H1 (cell line): ENCODE results near the gene SLC7A10. TPM values are rescaled to one million over a fixed set of nuclear protein-coding genes. Genes with fewer than 3 reads are reported as not detected.

Source experiments
- CTCF ChIA-PET: fragments of 300-600 bp; sonication (Branson Sonifier 250); formaldehyde crosslinking; loops from one replicate; lab custom pipeline; 2021; ENCODE audit not compliant: partially characterized antibody; lab: Charles Lee
- POLR2A ChIA-PET: fragments of 300-600 bp; sonication (Branson Sonifier 250); formaldehyde crosslinking; loops from one replicate; lab custom pipeline; 2021; ENCODE audit warnings: inconsistent platforms; ENCODE audit not compliant: partially characterized antibody; lab: Charles Lee
- DNase-seq, 2 experiments: peaks; one replicate each; pipeline versions ENCODE4 v3.0.0 to v3.0.0-alpha.2; 2010 to 2022; ENCODE audit warnings: low spot score in 2 of 2, low read depth in 1 of 2, mixed read lengths in 1 of 2
- FAIRE-seq: peaks from 2 replicates; lab custom pipeline; 2011; peaks lifted over from hg19 to GRCh38; lab: Jason Lieb, UNC
- H2AFZ ChIP-seq: 2 replicates; pipeline ENCODE4 v1.8.1; 2012; ENCODE audit warnings: low read length, inconsistent platforms
- H2AK5ac ChIP-seq: 2 replicates; pipeline ENCODE4 v1.6.1; 2013; ENCODE audit warnings: low read depth, low read length
- H2BK120ac ChIP-seq: replicated peaks from 2 replicates; pipeline ENCODE3; 2013; ENCODE audit warnings: low read depth, low read length, inconsistent platforms
- H2BK12ac ChIP-seq: 2 replicates; pipeline ENCODE4 v1.6.1; 2013; ENCODE audit warnings: low read depth, low read length
- H2BK15ac ChIP-seq: 2 replicates; pipeline ENCODE4 v1.6.1; 2013; ENCODE audit warnings: low read length
- H2BK20ac ChIP-seq: 2 replicates; pipeline ENCODE4 v1.6.1; 2013; ENCODE audit warnings: low read length
- H2BK5ac ChIP-seq: 2 replicates; pipeline ENCODE4 v1.6.1; 2013; ENCODE audit warnings: low read depth, low read length
- H3K14ac ChIP-seq: 2 replicates; pipeline ENCODE4 v1.6.1; 2013; ENCODE audit warnings: inconsistent platforms; ENCODE audit not compliant: insufficient read length
- H3K18ac ChIP-seq: 2 replicates; pipeline ENCODE4 v1.6.1; 2013; ENCODE audit warnings: low read length; ENCODE audit errors: extremely low read depth
- H3K23ac ChIP-seq: 2 replicates; pipeline ENCODE4 v1.6.1; 2013; ENCODE audit warnings: inconsistent platforms; ENCODE audit not compliant: insufficient read length
- H3K23me2 ChIP-seq: 2 replicates; pipeline ENCODE4 v1.6.1; 2013; ENCODE audit warnings: low read depth, low read length
- H3K27ac ChIP-seq: 2 replicates; pipeline ENCODE4 v1.6.1; 2011; ENCODE audit warnings: low read depth, low read length, inconsistent platforms
- H3K27me3 ChIP-seq, 4 experiments: replicated peaks in 1 of 4; 1 replicate in 1 of 4; 2 replicates in 3 of 4; pipeline versions ENCODE4 v1.6.1 to v1.8.1; 2011 to 2013; ENCODE audit warnings: low read length in 3 of 4, mild to moderate bottlenecking in 3 of 4, inconsistent platforms in 2 of 4, mixed read lengths in 2 of 4, moderate library complexity in 1 of 4; ENCODE audit not compliant: control insufficient read depth in 3 of 4, insufficient read depth in 3 of 4; ENCODE audit errors: extremely low read depth in 1 of 4
- H3K36me3 ChIP-seq, 4 experiments: 2 replicates each; pipeline versions ENCODE4 v1.6.1 to v1.8.1; 2011 to 2013; ENCODE audit warnings: mild to moderate bottlenecking in 4 of 4, low read length in 3 of 4, moderate library complexity in 2 of 4, control low read depth in 1 of 4, inconsistent platforms in 1 of 4; ENCODE audit not compliant: insufficient read depth in 4 of 4, control insufficient read depth in 2 of 4
- H3K4ac ChIP-seq: replicated peaks from 2 replicates; pipeline ENCODE3; 2013; ENCODE audit warnings: low read length, low read depth, mixed read lengths, inconsistent platforms; ENCODE audit not compliant: insufficient read length
- H3K4me1 ChIP-seq, 4 experiments: replicated peaks in 1 of 4; 1 replicate in 1 of 4; 2 replicates in 3 of 4; pipeline versions ENCODE4 v1.6.1 to v1.8.1; 2011 to 2013; ENCODE audit warnings: low read length in 3 of 4, inconsistent platforms in 2 of 4, mixed read lengths in 1 of 4; ENCODE audit not compliant: insufficient read depth in 4 of 4, control insufficient read depth in 3 of 4
- H3K4me2 ChIP-seq, 2 experiments: 2 replicates each; pipeline versions ENCODE4 v1.6.1 to v1.8.1; 2011 to 2013; ENCODE audit warnings: low read depth in 2 of 2, low read length in 2 of 2, control low read depth in 1 of 2, inconsistent platforms in 1 of 2, mild to moderate bottlenecking in 1 of 2; ENCODE audit not compliant: insufficient read depth in 1 of 2
- H3K4me3 ChIP-seq, 4 experiments: fragments of 200-600, 300-600 bp in 1 of 4; sonication (generic), shearing (Covaris generic), sonication (Bioruptor Twin) in 1 of 4; 2 replicates each; pipeline versions ENCODE4 v1.5.1 to v1.8.1; 2011 to 2016; ENCODE audit warnings: low read length in 4 of 4, low read depth in 3 of 4, control low read depth in 2 of 4, inconsistent platforms in 2 of 4, mild to moderate bottlenecking in 2 of 4, mixed read lengths in 1 of 4, moderate library complexity in 1 of 4; ENCODE audit not compliant: insufficient read depth in 2 of 4; ENCODE audit errors: extremely low read depth in 1 of 4
- H3K56ac ChIP-seq: replicated peaks from 2 replicates; pipeline ENCODE3; 2013; ENCODE audit warnings: low read depth, mild to moderate bottlenecking, mixed read lengths, low read length, inconsistent platforms; ENCODE audit not compliant: insufficient read length
- H3K79me1 ChIP-seq: 2 replicates; pipeline ENCODE4 v1.6.1; 2013; ENCODE audit warnings: low read depth, low read length, control low read depth
- H3K79me2 ChIP-seq, 2 experiments: 2 replicates each; pipeline versions ENCODE4 v1.6.1 to v1.8.1; 2012 to 2013; ENCODE audit warnings: low read length in 2 of 2, mild to moderate bottlenecking in 2 of 2, inconsistent platforms in 1 of 2; ENCODE audit not compliant: insufficient read depth in 2 of 2, control insufficient read depth in 1 of 2
- H3K9ac ChIP-seq, 4 experiments: replicated peaks in 1 of 4; 1 replicate in 1 of 4; 2 replicates in 3 of 4; pipeline versions ENCODE4 v1.6.1 to v1.8.1; 2011 to 2013; ENCODE audit warnings: low read depth in 3 of 4, low read length in 3 of 4, control low read depth in 2 of 4, mild to moderate bottlenecking in 2 of 4, moderate library complexity in 2 of 4, inconsistent platforms in 1 of 4; ENCODE audit errors: extremely low read depth in 1 of 4
- H3K9me3 ChIP-seq, 2 experiments: 2 replicates each; pipeline versions ENCODE4 v1.6.1 to v1.8.1; 2012 to 2013; ENCODE audit warnings: mild to moderate bottlenecking in 2 of 2, moderate library complexity in 2 of 2, control low read depth in 1 of 2, inconsistent platforms in 1 of 2, low read depth in 1 of 2, low read length in 1 of 2, mixed read lengths in 1 of 2; ENCODE audit not compliant: insufficient read depth in 2 of 2
- H4K20me1 ChIP-seq, 2 experiments: replicated peaks in 1 of 2; 2 replicates each; pipeline versions ENCODE3 to v1.8.1; 2011 to 2013; ENCODE audit warnings: inconsistent platforms in 2 of 2, low read length in 2 of 2, mild to moderate bottlenecking in 1 of 2; ENCODE audit not compliant: insufficient read depth in 2 of 2, control insufficient read depth in 1 of 2
- H4K5ac ChIP-seq: 2 replicates; pipeline ENCODE4 v1.6.1; 2013; ENCODE audit warnings: low read length, low read depth, mixed read lengths, inconsistent platforms; ENCODE audit not compliant: insufficient read length
- H4K8ac ChIP-seq: 2 replicates; pipeline ENCODE4 v1.8.0; 2013; ENCODE audit warnings: mild to moderate bottlenecking, moderate library complexity, low read length, inconsistent platforms; ENCODE audit not compliant: insufficient read depth; ENCODE audit errors: extremely low read depth
- H4K91ac ChIP-seq: replicated peaks from 2 replicates; pipeline ENCODE3; 2013; ENCODE audit warnings: low read length, mixed read lengths, inconsistent platforms; ENCODE audit not compliant: insufficient read length
- WGBS, 2 experiments: shearing (Covaris generic) in 1 of 2; methylation state at CpG; one replicate each; pipeline versions ENCODE4 v1.1.6 to v1.1.7; 2013 to 2015; ENCODE audit warnings: low lambda C conversion rate in 2 of 2, mixed read lengths in 2 of 2, inconsistent platforms in 1 of 2, low coverage in 1 of 2, missing lambda C conversion rate in 1 of 2; ENCODE audit not compliant: insufficient replicate concordance in 2 of 2, insufficient coverage in 1 of 2, insufficient read length in 1 of 2; ENCODE audit errors: extremely low coverage in 1 of 2, missing lambda C conversion rate in 1 of 2; 5-methylcytosine and 5-hydroxymethylcytosine counted together
- polyA plus RNA-seq, 7 experiments: library from polyadenylated mRNA; depleted of rRNA in 3 of 7; stranded (reverse) in 5 of 7; unstranded in 2 of 7; fragments of >200 nt in 5 of 7; fragments of 200-250 nt in 2 of 7; gene quantifications; 1 replicate in 5 of 7; 2 replicates in 1 of 7; 4 replicates in 1 of 7; pipeline versions ENCODE4 v1.2.1 to v1.2.3, GENCODE V29; 2011 to 2013; ENCODE audit warnings: missing spikeins in 2 of 7, mixed read lengths in 2 of 7
- total RNA-seq: library from RNA; stranded (reverse); fragmentation: NEBNext Ultra II Directional; extraction: Animal tissue kit (Norgen Biotek cat#: 25700); gene quantifications from 2 replicates; pipeline ENCODE4 v1.2.1, GENCODE V29; 2021

Gene SLC7A10
- total and polyA plus RNA-seq, 2 of the 8 experiments (the other 6 are each of a cell fraction or from before 2014, with no cell fraction given) = 3.7 to 7.1 TPM

DNA sequence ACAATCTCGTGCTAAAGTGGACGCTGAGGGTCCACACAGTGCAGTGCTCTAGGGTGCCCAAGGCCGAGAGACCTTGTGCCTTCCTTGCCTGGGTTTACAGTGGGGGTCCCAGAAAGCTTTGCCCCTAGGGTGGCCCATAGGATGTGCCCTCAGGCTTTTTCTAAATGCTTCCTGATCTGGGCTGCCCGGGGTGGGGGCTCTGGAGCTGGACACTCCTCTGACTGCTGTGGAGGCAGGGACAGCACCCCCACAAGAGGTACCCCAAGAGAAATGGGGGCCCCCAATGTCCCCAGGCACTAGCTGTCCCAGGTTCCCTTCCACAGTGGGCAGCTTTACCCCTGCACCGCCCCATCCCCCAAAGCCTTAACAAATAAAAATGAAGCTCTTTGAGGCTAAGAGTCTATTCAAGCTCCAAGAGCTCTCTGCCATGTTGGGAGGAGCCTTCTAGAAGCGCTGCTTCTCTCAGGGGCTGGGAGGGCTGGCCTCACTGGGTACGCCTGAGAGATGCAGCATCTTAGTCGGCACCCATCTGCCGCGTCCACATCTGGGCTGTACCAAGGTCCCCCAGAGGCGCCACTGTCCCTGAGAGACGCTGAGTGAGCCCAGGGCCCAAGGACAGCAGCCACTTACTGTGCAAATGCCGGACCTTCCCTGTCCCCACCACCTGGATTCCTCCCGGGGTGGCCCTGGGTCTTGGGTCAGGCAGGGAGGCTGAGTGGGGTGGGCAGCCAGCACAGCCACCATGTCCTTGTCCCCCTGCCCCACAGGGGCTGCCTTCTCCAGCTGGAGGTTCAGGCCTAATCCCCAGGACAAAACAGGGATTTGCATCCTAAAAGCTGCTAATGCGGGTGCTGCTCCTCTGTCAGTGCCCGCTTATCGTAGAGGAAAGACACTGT lies 49.3 kb upstream of the SLC7A10 start:
- Histone ChIP-seq H3K18ac (no peak overlapping the region; the same call in 1 of the 2 replicates), H2BK120ac (no peak overlapping the region)
- CTCF ChIA-PET = interaction anchor here (0.5 to 1.0 kb wide), 5 partner anchors 17 to 710 kb away, joined by 3 to 4 read pairs (median 3); no protein-coding TSS in a partner anchor

More for the DNA sequence above, 49.3 kb upstream of the SLC7A10 start:
- Histone ChIP-seq H4K91ac (peak overlapping the region; percentile 60), H2BK5ac (peak overlapping the region; percentile 88), H3K23me2 (no peaks in the 10 kb centered on the region), H3K27ac (no peak overlapping the region), H2BK20ac (no peak overlapping the region; the same call in 1 of the 2 replicates), H3K14ac (no peak overlapping the region), H3K56ac (no peak overlapping the region), H3K23ac (no peak overlapping the region), H2AK5ac (peak overlapping the region; percentile 98; the same call in 1 of the 2 replicates), H3K9me3 (no peaks in the 10 kb centered on the region), H3K4me2 (no peak overlapping the region; a peak in 1 of 4 replicates), H4K8ac (no peak overlapping the region), H3K9ac (no peak overlapping the region), H3K79me1 (no peaks in the 10 kb centered on the region), H3K27me3 (no peaks in the 10 kb centered on the region), H2AFZ (no peak overlapping the region), H2BK15ac (peak overlapping the region; percentile 100; the same call in 1 of the 2 replicates), H3K36me3 (no peaks in the 10 kb centered on the region), H3K4me3 (no peak overlapping the region), H3K79me2 (no peaks in the 10 kb centered on the region), H3K4ac (peak overlapping the region; percentile 93), H3K4me1 (peaks cover 0 to 24% (median 10%) of the 10 kb centered on the region in 4 experiments; a peak in 6 of 7 replicates), H4K20me1 (no peaks in the 10 kb centered on the region), H4K5ac (peak overlapping the region; percentile 7), H2BK12ac (peak overlapping the region; percentile 100; the same call in 1 of the 2 replicates)
- WGBS, 2 experiments = 84% methylated on average over 17 of the region's 17 CpGs; no CpG with 5 or more reads in 1 of the 2 experiments
- no peak for DNase-seq
- POLR2A ChIA-PET = interaction anchor here (0.6 to 1.5 kb wide), 5 partner anchors 11 to 127 kb away, joined by 3 to 4 read pairs (median 3); partner anchors contain the start of gene CEBPG
- FAIRE-seq = no peak
